ENCODE results near the gene TRAPPC14. TPM values are rescaled to one million over a fixed set of nuclear protein-coding genes. Genes with fewer than 3 reads are reported as not detected.

Gene TRAPPC14
- total and polyA plus RNA-seq, 2 of the 8 experiments (the other 6 are each of a cell fraction or from before 2014, with no cell fraction given) = 11.9 to 22.1 TPM

DNA sequence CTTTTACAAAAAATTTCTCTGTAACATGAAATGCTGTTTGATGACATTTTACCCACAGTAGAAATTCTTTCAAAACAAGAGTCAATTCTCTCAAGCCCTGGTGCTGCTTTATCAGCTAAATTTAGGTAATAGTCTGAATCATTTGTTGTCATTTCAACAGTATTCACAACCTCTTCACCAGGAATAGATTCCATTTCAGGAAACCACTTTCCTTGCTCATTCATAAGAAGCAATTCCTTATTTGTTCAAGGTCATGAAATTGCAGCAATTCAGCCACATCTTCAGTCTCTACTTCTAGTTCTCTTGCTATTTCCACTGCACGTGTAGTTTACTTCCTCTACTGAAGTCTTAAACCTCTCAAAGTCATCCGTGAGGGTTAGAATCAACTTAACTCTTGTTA lies 33.3 kb upstream of the TRAPPC14 start:
- Histone ChIP-seq H4K5ac (ENCODE audit: insufficient read length, low read depth, low read length) (no peak overlapping the region), H3K9me3 (ENCODE audit: insufficient read depth in 2 of 2, low read depth in 1 of 2, low read length in 1 of 2) (no peaks in the 10 kb centered on the region), H3K56ac (replicated peaks; ENCODE audit: insufficient read length, low read depth, low read length) (no peak overlapping the region), H3K79me2 (ENCODE audit: control insufficient read depth in 1 of 2, insufficient read depth in 2 of 2, low read length in 2 of 2) (no peaks in the 10 kb centered on the region), H4K20me1 (replicated peaks in 1 of 2; ENCODE audit: control insufficient read depth in 1 of 2, insufficient read depth in 2 of 2, low read length in 2 of 2) (no peaks in the 10 kb centered on the region), H2BK12ac (ENCODE audit: low read depth, low read length) (no peak overlapping the region), H3K23me2 (ENCODE audit: low read depth, low read length) (no peaks in the 10 kb centered on the region), H2AK5ac (ENCODE audit: low read depth, low read length) (no peak overlapping the region), H3K4ac (replicated peaks; ENCODE audit: insufficient read length, low read depth, low read length) (no peak overlapping the region), H3K9ac (replicated peaks in 1 of 4; ENCODE audit: extremely low read depth in 1 of 4, low read depth in 3 of 4, low read length in 3 of 4) (no peak overlapping the region), H2BK20ac (ENCODE audit: low read length) (no peak overlapping the region), H2BK5ac (ENCODE audit: low read depth, low read length) (no peak overlapping the region), H3K18ac (ENCODE audit: extremely low read depth, low read length) (no peak overlapping the region), H3K79me1 (ENCODE audit: low read depth, low read length) (no peaks in the 10 kb centered on the region), H3K4me3 (ENCODE audit: extremely low read depth in 1 of 4, insufficient read depth in 2 of 4, low read depth in 3 of 4, low read length in 4 of 4) (no peak overlapping the region), H3K23ac (ENCODE audit: insufficient read length) (no peak overlapping the region), H4K8ac (ENCODE audit: extremely low read depth, insufficient read depth, low read length) (no peak overlapping the region), H2AFZ (ENCODE audit: low read length) (no peak overlapping the region), H3K4me2 (ENCODE audit: insufficient read depth in 1 of 2, low read depth in 2 of 2, low read length in 2 of 2) (no peak overlapping the region), H3K27ac (ENCODE audit: low read depth, low read length) (no peak overlapping the region), H4K91ac (replicated peaks; ENCODE audit: insufficient read length, low read length) (no peak overlapping the region), H3K27me3 (replicated peaks in 1 of 4; ENCODE audit: control insufficient read depth in 3 of 4, extremely low read depth in 1 of 4, insufficient read depth in 3 of 4, low read length in 3 of 4) (no peaks in the 10 kb centered on the region; a peak in 1 of 7 replicates), H3K4me1 (replicated peaks in 1 of 4; ENCODE audit: control insufficient read depth in 3 of 4, insufficient read depth in 4 of 4, low read length in 3 of 4) (no peaks in the 10 kb centered on the region), H3K36me3 (ENCODE audit: control insufficient read depth in 2 of 4, insufficient read depth in 4 of 4, low read length in 3 of 4) (no peaks in the 10 kb centered on the region), H3K14ac (ENCODE audit: insufficient read length) (no peak overlapping the region), H2BK15ac (ENCODE audit: low read length) (no peak overlapping the region), H2BK120ac (replicated peaks; ENCODE audit: low read depth, low read length) (no peak overlapping the region)
- ChIA-PET CTCF (ENCODE audit: partially characterized antibody) (interaction anchor here (3.2 kb wide), 1 partner anchor 11 kb away, joined by 17 read pairs; no protein-coding TSS in a partner anchor), POLR2A (ENCODE audit: partially characterized antibody) (no interaction called here)
- DNase-seq (ENCODE audit: low read depth in 1 of 2, low spot score in 2 of 2) = no peak
- WGBS, 2 experiments (ENCODE audit: extremely low coverage in 1 of 2, insufficient coverage in 1 of 2, insufficient read length in 1 of 2, insufficient replicate concordance in 2 of 2, low coverage in 1 of 2, low lambda C conversion rate in 2 of 2, missing lambda C conversion rate in 1 of 2) = 83% methylated on average over 2 of the region's 2 CpGs; no CpG with 5 or more reads in 1 of the 2 experiments
- no peak for FAIRE-seq
- TF ChIP-seq POU5F1 (IDR thresholded peaks at IDR 0.05; ENCODE audit: low read depth, low read length) = no peak
- no peak for TF ChIP-seq JUND (IDR thresholded peaks at IDR 0.05; ENCODE audit: low read length)
- no peak for TF ChIP-seq PHF8 (conservative IDR thresholded peaks at IDR 0.05; ENCODE audit: low read depth, low read length)
- TF ChIP-seq E2F6 (IDR thresholded peaks at IDR 0.05) = no peak
- no peak for TF ChIP-seq HDAC6 (IDR thresholded peaks at IDR 0.05; ENCODE audit: low read depth, low read length)
- no peak for TF ChIP-seq CTBP2 (IDR thresholded peaks at IDR 0.05; ENCODE audit: borderline replicate concordance, insufficient read depth, insufficient read length, low read length)
- no peak for TF ChIP-seq SAP30 (IDR thresholded peaks at IDR 0.05; ENCODE audit: insufficient read depth, insufficient replicate concordance, low read length)
- TF ChIP-seq GTF2F1 (IDR thresholded peaks at IDR 0.05; ENCODE audit: borderline replicate concordance, low read depth, low read length) = no peak
- TF ChIP-seq HDAC2 (IDR thresholded peaks at IDR 0.05; ENCODE audit: borderline replicate concordance in 1 of 2, low read depth in 2 of 2, low read length in 2 of 2) = no peak

All from H1 (cell line).